Effector CD8-positive, alpha-beta T cell (primary cell): ENCODE measurements around the gene RXRB.
"Not testable (repeated sequence)": the region's sequence is repeated elsewhere in the genome, so short reads cannot be mapped to it uniquely, and the experiment has no call there.

Source experiments
- DNase-seq: peaks from one replicate; lab custom pipeline; 2025; lab: John Stamatoyannopoulos, UW

The RXRB gene

GRCh38 chr6:33163540-33163939 is 36.9 kb downstream of the RXRB start:
- no peak for DNase-seq

- peak; percentile 76 for DNase-seq
These were observed 38.8 kb downstream of the RXRB start for GRCh38 chr6:33161354-33162331.

- DNase-seq: no peak
These were observed 39.6 kb downstream of the RXRB start for GRCh38 chr6:33160728-33161344.

- DNase-seq: no peak
These were observed 40.4 kb downstream of the RXRB start for GRCh38 chr6:33160096-33160495.

GRCh38 chr6:33156964-33157363 is 43.5 kb downstream of the RXRB start:
- no peak for DNase-seq

DNA sequence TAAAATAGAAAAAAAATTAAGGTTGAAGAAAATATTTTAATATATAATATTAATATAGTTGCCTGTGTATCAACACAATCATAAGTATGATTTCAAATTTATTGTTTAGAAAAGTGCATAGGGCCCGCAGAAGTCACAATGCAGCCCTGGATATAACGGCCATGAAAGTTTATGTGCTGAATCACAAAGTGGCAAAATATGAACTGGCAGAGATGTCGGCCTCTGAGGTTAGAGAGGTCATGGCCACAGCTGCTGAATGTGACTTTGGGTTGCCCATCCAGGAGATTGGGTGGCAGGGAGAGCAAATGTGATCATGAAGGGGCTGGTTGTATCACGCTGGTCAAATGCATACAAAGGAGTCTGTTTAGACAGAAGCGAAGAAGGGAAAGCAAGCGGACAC is 43.9 kb downstream of the RXRB start:
- DNase-seq: no peak

- no peak for DNase-seq
These were observed 46.1 kb downstream of the RXRB start for GRCh38 chr6:33154349-33154748.

DNA sequence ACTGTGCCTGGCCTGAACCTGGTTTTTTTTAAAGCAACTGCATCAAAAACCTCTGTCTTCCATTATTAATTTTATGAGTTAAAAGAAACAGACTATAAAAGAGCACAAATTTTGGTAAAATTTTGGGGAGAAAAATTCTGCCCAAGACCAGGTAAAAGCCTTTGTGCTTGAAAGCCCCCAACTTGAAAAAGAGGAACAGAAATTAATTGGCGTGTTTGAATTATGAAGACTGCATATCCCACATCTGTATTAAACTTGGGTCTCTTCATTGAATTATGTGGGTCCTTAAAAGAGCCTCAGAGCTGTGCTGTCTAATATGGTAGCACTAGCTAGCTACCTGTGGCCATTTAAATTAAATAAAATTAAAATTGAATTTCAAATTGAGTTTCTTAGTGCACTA is 49.4 kb downstream of the RXRB start:
- DNase-seq: no peak

DNA sequence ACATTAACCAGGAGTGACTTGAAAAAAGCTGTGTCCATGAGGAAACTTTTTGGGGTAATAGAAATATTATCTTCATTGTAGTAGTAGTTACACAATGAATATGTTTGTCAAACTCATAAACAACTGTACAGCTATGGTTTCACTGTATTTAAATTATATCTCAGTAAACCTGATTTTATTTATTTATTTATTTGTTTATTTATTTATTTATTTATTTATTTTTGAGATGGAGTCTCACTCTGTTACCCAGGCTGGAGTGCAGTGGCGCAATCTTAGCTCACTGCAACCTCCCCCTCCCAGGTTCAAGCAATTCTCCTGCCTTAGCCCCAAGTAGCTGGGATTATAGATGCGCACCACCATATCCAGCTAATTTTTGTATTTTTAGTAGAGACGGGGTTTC is 49.9 kb downstream of the RXRB start:
- not testable (repeated sequence) for DNase-seq

DNA sequence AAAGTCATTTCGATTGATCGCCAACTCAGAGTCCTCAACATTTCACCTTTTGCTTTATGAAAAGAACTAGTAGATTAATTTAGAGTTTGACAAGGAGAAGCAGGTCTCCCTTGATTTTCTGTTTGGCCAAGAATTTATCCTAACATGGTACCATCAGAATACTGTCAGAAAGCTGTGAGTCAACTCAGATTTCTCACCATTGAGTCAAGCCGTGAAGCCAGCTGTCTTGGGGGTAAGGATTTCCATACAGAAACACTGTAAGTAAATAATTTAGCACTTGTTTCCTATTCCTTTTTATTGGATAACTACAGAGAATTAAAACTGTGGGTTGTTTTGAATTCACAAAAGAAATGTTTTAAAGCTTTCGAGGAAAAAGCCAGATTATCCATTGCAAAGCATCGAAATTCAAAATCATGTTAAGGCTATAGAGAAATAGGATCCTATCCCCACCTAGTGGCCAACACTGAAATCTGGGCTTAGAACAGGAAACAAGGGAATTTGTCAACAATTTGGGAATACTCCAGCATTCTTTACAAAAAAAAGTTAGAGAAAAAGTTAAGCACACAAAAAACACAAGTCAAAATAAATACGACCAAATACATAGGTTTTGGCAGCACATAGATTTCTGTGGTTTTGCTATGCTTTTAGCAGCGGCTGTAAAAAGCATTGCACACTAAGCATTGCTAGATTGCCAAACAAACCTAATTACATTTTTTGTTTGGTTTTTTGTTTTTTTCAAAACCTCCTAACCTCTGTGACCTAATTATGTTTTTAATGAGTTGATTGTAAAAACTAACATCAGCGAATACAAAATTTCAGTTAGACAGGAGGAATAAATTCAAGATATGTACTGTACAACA is 52.4 kb downstream of the RXRB start:
- DNase-seq: no peak

GRCh38 chr6:33144373-33144772 is 56.1 kb downstream of the RXRB start:
- DNase-seq: no peak
